ENCODE data around the gene FBXO31.

DNA sequence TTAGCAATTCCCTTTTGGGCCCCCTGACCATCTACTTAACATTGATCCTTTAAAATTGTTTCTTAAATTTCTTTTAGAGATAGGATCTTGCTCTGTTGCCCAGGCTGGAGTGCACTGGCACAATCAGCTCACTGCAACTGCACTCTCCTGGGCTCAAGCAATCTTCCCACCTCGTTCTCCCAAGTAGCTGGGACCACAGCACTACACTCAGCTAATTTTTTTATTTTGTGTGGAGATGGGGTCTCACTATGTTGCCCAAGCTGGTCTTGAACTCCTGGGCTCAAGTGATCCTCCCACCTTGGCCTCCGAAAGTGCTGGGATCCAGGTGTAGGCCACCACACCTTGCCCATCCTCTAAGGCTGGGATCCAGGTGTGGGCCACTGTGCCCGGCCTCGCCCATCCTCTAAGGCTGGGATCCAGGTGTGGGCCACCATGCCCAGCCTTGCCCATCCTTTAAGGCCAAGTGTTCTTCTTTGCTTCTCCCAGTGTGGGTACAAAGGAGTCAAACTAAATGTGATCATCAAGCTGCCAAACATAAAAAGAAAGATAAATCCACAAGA lies 79.5 kb downstream of the FBXO31 start:
- TF ChIP-seq POLR2A (IDR thresholded peaks at IDR 0.05) = no peak
- TF ChIP-seq, protein P1, sequence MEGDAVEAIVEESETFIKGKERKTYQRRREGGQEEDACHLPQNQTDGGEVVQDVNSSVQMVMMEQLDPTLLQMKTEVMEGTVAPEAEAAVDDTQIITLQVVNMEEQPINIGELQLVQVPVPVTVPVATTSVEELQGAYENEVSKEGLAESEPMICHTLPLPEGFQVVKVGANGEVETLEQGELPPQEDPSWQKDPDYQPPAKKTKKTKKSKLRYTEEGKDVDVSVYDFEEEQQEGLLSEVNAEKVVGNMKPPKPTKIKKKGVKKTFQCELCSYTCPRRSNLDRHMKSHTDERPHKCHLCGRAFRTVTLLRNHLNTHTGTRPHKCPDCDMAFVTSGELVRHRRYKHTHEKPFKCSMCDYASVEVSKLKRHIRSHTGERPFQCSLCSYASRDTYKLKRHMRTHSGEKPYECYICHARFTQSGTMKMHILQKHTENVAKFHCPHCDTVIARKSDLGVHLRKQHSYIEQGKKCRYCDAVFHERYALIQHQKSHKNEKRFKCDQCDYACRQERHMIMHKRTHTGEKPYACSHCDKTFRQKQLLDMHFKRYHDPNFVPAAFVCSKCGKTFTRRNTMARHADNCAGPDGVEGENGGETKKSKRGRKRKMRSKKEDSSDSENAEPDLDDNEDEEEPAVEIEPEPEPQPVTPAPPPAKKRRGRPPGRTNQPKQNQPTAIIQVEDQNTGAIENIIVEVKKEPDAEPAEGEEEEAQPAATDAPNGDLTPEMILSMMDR (IDR thresholded peaks at IDR 0.05) = no peak
